Measurements from ENCODE around the gene CNMD.

DNA sequence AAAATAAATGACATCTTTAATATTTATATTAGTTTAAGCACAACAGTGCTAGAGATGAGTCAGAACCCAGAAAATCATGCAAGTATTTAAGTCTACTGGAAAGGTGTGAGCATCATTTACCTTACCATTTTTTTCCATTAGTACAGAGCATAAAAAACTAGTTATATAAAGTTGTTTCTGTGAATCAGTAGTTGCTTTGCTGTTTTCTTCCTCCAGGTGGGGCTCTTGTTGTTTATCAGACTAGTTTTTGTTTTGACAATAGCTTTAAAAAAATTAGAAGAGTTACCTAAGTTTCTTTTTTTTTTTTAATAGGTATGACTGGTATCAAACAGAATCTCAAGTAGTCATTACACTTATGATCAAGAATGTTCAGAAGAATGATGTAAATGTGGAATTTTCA, 74.3 kb downstream of the CNMD start:
- TF ChIP-seq, protein P1, sequence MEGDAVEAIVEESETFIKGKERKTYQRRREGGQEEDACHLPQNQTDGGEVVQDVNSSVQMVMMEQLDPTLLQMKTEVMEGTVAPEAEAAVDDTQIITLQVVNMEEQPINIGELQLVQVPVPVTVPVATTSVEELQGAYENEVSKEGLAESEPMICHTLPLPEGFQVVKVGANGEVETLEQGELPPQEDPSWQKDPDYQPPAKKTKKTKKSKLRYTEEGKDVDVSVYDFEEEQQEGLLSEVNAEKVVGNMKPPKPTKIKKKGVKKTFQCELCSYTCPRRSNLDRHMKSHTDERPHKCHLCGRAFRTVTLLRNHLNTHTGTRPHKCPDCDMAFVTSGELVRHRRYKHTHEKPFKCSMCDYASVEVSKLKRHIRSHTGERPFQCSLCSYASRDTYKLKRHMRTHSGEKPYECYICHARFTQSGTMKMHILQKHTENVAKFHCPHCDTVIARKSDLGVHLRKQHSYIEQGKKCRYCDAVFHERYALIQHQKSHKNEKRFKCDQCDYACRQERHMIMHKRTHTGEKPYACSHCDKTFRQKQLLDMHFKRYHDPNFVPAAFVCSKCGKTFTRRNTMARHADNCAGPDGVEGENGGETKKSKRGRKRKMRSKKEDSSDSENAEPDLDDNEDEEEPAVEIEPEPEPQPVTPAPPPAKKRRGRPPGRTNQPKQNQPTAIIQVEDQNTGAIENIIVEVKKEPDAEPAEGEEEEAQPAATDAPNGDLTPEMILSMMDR (IDR thresholded peaks at IDR 0.05 in 4 of 5, conservative IDR thresholded peaks at IDR 0.05 in 1 of 5) = peak in 1 of 5 experiments; percentile 36
- no peak for TF ChIP-seq POLR2A (IDR thresholded peaks at IDR 0.05)
